Parathyroid adenoma (tissue), 2 donors: Measurements from ENCODE around the gene AP4B1.

Experiments used
- H2AFZ ChIP-seq: fragments of 300-600 bp; sonication (generic); one replicate; pipeline ENCODE4 v1.7.0; 2017; ENCODE audit warnings: antibody characterized with exemption, mild to moderate bottlenecking
- H3K27ac ChIP-seq: fragments of 300-600 bp; sonication (generic); one replicate; pipeline ENCODE4 v1.7.0; 2017
- H3K27me3 ChIP-seq: fragments of 300-600 bp; sonication (generic); one replicate; pipeline ENCODE4 v1.7.0; 2017; ENCODE audit warnings: low read length; ENCODE audit not compliant: control insufficient read depth, insufficient read depth
- H3K36me3 ChIP-seq: fragments of 300-600 bp; sonication (generic); one replicate; pipeline ENCODE4 v1.7.0; 2017; ENCODE audit warnings: low read length; ENCODE audit not compliant: control insufficient read depth, insufficient read depth
- H3K4me1 ChIP-seq: fragments of 300-600 bp; sonication (generic); one replicate; pipeline ENCODE4 v1.7.0; 2017; ENCODE audit warnings: control low read depth
- H3K4me2 ChIP-seq: fragments of 300-600 bp; sonication (generic); one replicate; pipeline ENCODE4 v1.7.0; 2017; ENCODE audit warnings: low read length
- H3K4me3 ChIP-seq: fragments of 300-600 bp; sonication (generic); one replicate; pipeline ENCODE4 v1.7.0; 2017; ENCODE audit warnings: low read depth, low read length
- H3K79me2 ChIP-seq: fragments of 300-600 bp; sonication (generic); one replicate; pipeline ENCODE4 v1.7.0; 2017; ENCODE audit warnings: control low read depth
- H3K9ac ChIP-seq: fragments of 300-600 bp; sonication (generic); one replicate; pipeline ENCODE4 v1.7.0; 2017; ENCODE audit warnings: mild to moderate bottlenecking
- H3K9me3 ChIP-seq: fragments of 300-600 bp; sonication (generic); one replicate; pipeline ENCODE4 v1.7.0; 2017; ENCODE audit warnings: low read length; ENCODE audit not compliant: control insufficient read depth
- TF ChIP-seq, protein P1 (sequence below): fragments of 300-600 bp; sonication (generic); IDR thresholded peaks from one replicate; pipeline ENCODE4 v1.7.0; 2017; ENCODE audit warnings: antibody characterized with exemption, mild to moderate bottlenecking
- donor health status: primary hyperparathyroidism.

AP4B1 gene

DNA sequence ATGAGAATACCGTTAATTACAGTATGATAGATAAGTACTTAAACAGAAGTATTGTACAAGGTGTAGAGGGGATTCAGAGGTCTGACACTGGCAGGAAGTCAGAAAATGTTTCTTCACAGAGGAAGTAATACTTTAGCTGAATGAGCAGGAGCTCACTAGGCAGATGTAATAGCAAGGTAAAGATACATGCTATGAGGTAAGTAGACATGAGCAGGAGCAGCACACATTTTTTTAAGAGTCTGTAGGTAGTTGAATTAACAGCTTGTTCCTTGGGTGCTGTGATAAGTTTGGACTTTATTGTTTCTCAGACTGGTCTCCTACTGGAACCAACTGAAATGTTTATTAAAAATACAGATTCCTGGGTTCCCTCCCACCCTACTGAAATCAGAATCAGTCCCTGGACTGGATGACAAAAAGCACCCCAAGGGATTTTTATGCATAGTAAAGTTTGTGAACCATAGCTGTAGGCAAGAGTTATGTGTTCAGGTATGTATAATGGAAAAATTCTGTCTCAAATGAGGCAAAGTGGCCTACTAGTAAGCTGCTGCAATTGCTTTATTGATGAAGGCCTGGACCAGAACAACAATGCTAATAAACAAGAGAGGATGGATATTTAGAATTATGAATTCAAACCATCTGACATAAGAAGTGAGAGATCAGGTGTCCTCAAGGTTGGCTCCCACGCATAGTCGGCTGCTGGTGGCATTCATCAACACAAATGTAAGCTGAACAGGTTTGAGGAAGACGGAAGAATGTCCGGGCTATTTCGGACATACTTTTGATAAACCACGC is 902 bp downstream of the AP4B1 start:
- peak overlapping the region; percentile 87 for H3K4me2 ChIP-seq
- peak overlapping the region; percentile 89 for H2AFZ ChIP-seq
- peak overlapping the region; percentile 76 for H3K4me3 ChIP-seq
- H3K4me1 ChIP-seq: no peaks in the 10 kb centered on the region
- TF ChIP-seq, protein P1, sequence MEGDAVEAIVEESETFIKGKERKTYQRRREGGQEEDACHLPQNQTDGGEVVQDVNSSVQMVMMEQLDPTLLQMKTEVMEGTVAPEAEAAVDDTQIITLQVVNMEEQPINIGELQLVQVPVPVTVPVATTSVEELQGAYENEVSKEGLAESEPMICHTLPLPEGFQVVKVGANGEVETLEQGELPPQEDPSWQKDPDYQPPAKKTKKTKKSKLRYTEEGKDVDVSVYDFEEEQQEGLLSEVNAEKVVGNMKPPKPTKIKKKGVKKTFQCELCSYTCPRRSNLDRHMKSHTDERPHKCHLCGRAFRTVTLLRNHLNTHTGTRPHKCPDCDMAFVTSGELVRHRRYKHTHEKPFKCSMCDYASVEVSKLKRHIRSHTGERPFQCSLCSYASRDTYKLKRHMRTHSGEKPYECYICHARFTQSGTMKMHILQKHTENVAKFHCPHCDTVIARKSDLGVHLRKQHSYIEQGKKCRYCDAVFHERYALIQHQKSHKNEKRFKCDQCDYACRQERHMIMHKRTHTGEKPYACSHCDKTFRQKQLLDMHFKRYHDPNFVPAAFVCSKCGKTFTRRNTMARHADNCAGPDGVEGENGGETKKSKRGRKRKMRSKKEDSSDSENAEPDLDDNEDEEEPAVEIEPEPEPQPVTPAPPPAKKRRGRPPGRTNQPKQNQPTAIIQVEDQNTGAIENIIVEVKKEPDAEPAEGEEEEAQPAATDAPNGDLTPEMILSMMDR: no peak
- H3K27me3 ChIP-seq: no peaks in the 10 kb centered on the region
- H3K79me2 ChIP-seq: no peaks in the 10 kb centered on the region
- no peak overlapping the region for H3K27ac ChIP-seq
- H3K36me3 ChIP-seq: no peaks in the 10 kb centered on the region
- H3K9me3 ChIP-seq: no peaks in the 10 kb centered on the region
- H3K9ac ChIP-seq: no peak overlapping the region

DNA sequence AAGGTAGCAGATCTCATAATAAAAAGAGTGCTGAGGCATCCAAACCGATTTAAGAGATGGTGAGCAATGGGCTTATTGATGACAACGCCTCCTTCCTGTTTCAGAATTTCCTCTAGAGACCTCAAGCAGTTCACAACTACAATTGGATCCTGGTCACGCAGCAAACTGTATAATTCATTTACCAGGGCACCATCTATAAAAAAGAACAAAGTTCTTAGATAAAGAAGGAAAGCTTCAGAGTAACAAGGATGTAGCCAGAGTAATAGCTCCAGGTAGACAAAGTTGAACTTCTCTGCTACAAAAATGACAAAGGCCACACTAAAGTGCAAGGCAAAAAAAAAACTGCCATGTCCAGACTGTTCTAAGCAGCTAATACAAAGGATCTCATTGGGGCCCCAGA is 3.4 kb downstream of the AP4B1 start:
- Histone ChIP-seq H3K9me3 (no peaks in the 10 kb centered on the region), H3K4me3 (no peak overlapping the region), H3K4me1 (no peaks in the 10 kb centered on the region), H2AFZ (no peak overlapping the region), H3K27ac (no peak overlapping the region), H3K36me3 (no peaks in the 10 kb centered on the region), H3K4me2 (no peak overlapping the region), H3K9ac (no peak overlapping the region), H3K27me3 (no peaks in the 10 kb centered on the region), H3K79me2 (no peaks in the 10 kb centered on the region)
- TF ChIP-seq, protein P1: no peak

DNA sequence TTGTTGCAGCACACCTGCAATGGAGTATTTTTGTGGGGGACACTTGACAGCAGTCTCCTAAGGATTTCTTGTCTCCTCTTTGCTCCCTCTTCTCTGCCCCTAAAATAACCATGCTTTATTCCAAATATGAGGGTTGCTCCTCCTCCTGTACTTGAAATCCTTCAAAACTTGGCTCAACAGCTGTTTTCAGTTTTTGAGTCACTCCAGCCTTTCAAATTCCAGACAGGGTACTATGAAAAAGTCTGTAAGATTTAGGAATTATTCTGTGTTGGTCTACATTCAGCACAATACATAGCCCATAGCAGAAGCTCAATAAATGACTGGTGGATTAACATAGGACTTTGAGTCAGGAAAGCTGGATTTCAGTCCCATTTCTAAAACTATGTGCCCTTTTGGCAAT is 5.5 kb downstream of the AP4B1 start:
- no peak overlapping the region for H3K9ac ChIP-seq
- no peak overlapping the region for H3K27ac ChIP-seq
- no peak overlapping the region for H3K4me3 ChIP-seq
- no peak overlapping the region for H3K4me2 ChIP-seq
- no peaks in the 10 kb centered on the region for H3K79me2 ChIP-seq
- no peaks in the 10 kb centered on the region for H3K9me3 ChIP-seq
- no peaks in the 10 kb centered on the region for H3K4me1 ChIP-seq
- no peaks in the 10 kb centered on the region for H3K27me3 ChIP-seq
- no peaks in the 10 kb centered on the region for H3K36me3 ChIP-seq
- no peak overlapping the region for H2AFZ ChIP-seq
- TF ChIP-seq, protein P1: no peak

DNA sequence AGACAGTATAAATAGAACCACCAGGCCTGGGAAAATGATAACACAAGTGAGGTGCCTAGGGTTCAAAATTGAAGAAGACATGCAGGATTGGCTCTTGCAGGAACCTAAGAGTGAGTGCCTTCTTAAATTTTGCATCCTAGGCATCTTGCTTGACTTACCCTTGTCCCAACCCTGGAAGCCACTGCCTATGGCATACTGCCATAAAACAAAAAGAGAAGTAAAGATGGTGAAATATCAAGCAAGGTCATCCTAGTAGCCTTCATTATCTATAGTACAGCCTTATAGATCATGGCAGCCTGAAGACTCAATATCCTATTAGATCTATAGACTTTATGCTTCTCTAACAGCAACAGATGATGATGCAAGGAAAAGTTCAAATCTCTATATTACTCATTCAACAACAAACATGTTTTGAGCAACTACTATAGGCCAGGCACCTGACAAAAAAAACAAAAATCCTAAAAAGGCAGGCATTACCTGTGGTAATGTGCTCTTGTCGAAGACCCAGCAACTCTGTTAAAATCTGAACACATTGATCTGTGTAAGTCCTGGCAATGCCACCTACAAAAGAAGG is 6.3 kb downstream of the AP4B1 start:
- no peaks in the 10 kb centered on the region for H3K79me2 ChIP-seq
- H3K36me3 ChIP-seq: no peaks in the 10 kb centered on the region
- no peaks in the 10 kb centered on the region for H3K27me3 ChIP-seq
- no peaks in the 10 kb centered on the region for H3K9me3 ChIP-seq
- TF ChIP-seq, protein P1: no peak
- no peak overlapping the region for H3K27ac ChIP-seq
- H2AFZ ChIP-seq: no peak overlapping the region
- H3K9ac ChIP-seq: no peak overlapping the region
- no peak overlapping the region for H3K4me3 ChIP-seq
- no peak overlapping the region for H3K4me2 ChIP-seq
- no peaks in the 10 kb centered on the region for H3K4me1 ChIP-seq

DNA sequence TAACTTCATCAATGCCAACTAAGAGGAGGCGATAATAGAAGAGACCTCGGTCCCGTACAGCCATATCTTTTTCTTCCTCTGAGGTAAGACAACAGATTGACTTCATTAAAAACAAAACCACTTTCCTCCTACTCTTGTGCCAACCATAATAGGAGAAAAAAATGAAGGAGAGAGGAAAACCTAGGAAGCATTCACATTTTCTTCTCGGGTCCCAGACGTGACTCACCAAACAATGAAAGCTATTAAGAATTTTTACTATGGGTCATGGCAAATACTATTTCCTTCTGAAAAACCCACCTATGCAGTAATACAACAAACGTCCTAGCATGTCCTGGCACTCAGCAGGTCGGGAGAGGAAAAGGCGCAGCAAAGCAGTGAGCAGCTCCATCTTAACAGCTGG is 8.6 kb downstream of the AP4B1 start:
- Histone ChIP-seq H3K4me1 (no peaks in the 10 kb centered on the region), H3K27me3 (no peaks in the 10 kb centered on the region), H3K4me2 (no peak overlapping the region), H2AFZ (no peak overlapping the region), H3K79me2 (no peaks in the 10 kb centered on the region), H3K4me3 (no peak overlapping the region), H3K9me3 (no peaks in the 10 kb centered on the region), H3K36me3 (no peaks in the 10 kb centered on the region), H3K27ac (no peak overlapping the region), H3K9ac (no peak overlapping the region)
- TF ChIP-seq, protein P1: no peak
